CD4-positive, alpha-beta T cell (primary cell): Measurements from ENCODE around the gene CHCHD1. TPM values are rescaled to one million over a fixed set of nuclear protein-coding genes. Genes with fewer than 3 reads are reported as not detected.

Experiments used
- ATAC-seq: fragments of 200-7000 bp; cut with Tn5 transposase; one replicate; pipeline ENCODE4 v1.10.0; 2022; ENCODE audit warnings: mild to moderate bottlenecking; ENCODE audit not compliant: poor library complexity
- CTCF ChIA-PET: fragments of 350-600 bp; sonication (Branson Sonifier 250); formaldehyde crosslinking; loops from one replicate; lab custom pipeline; 2021; ENCODE audit warnings: antibody characterized with exemption, inconsistent platforms; lab: Charles Lee
- POLR2A ChIA-PET: fragments of 350-600 bp; sonication (Branson Sonifier 250); formaldehyde crosslinking; loops from one replicate; lab custom pipeline; 2021; ENCODE audit warnings: antibody characterized with exemption, inconsistent platforms; lab: Charles Lee
- DNase-seq, 14 experiments: peaks; one replicate each; pipeline ENCODE4 v3.0.0-alpha.2; 2013 to 2020; ENCODE audit warnings: mixed read lengths in 2 of 14
- H3K27ac ChIP-seq, 2 donors: one replicate each; pipeline versions ENCODE4 v1.5.1 to v1.7.0; 2013; ENCODE audit warnings: low read length in 2 of 2, low read depth in 1 of 2, mild to moderate bottlenecking in 1 of 2
- H3K27me3 ChIP-seq, 2 experiments: 1 replicate in 1 of 2; 2 replicates in 1 of 2; pipeline versions ENCODE4 v1.6.1 to v1.7.0; 2013; ENCODE audit warnings: low read length in 2 of 2, control low read depth in 1 of 2, mild to moderate bottlenecking in 1 of 2, moderate library complexity in 1 of 2; ENCODE audit not compliant: insufficient read depth in 2 of 2, control insufficient read depth in 1 of 2
- H3K36me3 ChIP-seq: one replicate; pipeline ENCODE4 v1.6.1; 2013; ENCODE audit warnings: low read length, control low read depth; ENCODE audit not compliant: insufficient read depth
- H3K4me1 ChIP-seq: one replicate; pipeline ENCODE4 v1.6.1; 2013; ENCODE audit warnings: low read length, control low read depth; ENCODE audit not compliant: insufficient read depth
- H3K4me3 ChIP-seq: one replicate; pipeline ENCODE4 v1.5.1; 2013; ENCODE audit warnings: mild to moderate bottlenecking, low read length, moderate library complexity
- H3K9me3 ChIP-seq, 2 experiments: 1 replicate in 1 of 2; 2 replicates in 1 of 2; pipeline versions ENCODE4 v1.6.1 to v1.7.0; 2013; ENCODE audit warnings: low read length in 2 of 2, mild to moderate bottlenecking in 2 of 2, control low read depth in 1 of 2, moderate library complexity in 1 of 2; ENCODE audit not compliant: control insufficient read depth in 1 of 2, insufficient read depth in 1 of 2
- H3K27ac Mint-ChIP-seq: one replicate; pipeline ENCODE4 v1.8.0; 2020; ENCODE audit warnings: mixed read lengths
- H3K27me3 Mint-ChIP-seq: one replicate; pipeline ENCODE4 v1.8.0; 2021; ENCODE audit warnings: mixed read lengths
- H3K36me3 Mint-ChIP-seq: one replicate; pipeline ENCODE4 v1.8.0; 2021; ENCODE audit warnings: low read depth, mixed read lengths
- H3K4me1 Mint-ChIP-seq: one replicate; pipeline ENCODE4 v1.8.0; 2021; ENCODE audit warnings: low read depth, mixed read lengths
- H3K4me3 Mint-ChIP-seq: one replicate; pipeline ENCODE4 v1.8.0; 2020; ENCODE audit warnings: mild to moderate bottlenecking, mixed read lengths
- H3K9me3 Mint-ChIP-seq: one replicate; pipeline ENCODE4 v1.8.0; 2020; ENCODE audit warnings: mixed read lengths
- CTCF ChIP-seq: fragments of 200-600 bp; IDR thresholded peaks from one replicate; pipeline ENCODE4 v1.8.0; 2022; ENCODE audit warnings: antibody characterized with exemption, mild to moderate bottlenecking
- intact Hi-C, 2 experiments: fragments of 100-400 bp; cut with DNase I in 1 of 2; cut with micrococcal nuclease in 1 of 2; formaldehyde crosslinking; loops; one replicate each; pipeline versions ENCODE4 v1.15.1 to v1.9.0; 2023 to 2025; cut with DNase I, micrococcal nuclease
- total RNA-seq, 174 experiments: library from RNA in 2 of 174; stranded (reverse) in 2 of 174; gene quantifications; one replicate each; pipeline ENCODE4 v1.2.3 and lab custom pipeline; 2021 to 2026

CHCHD1 gene
- total RNA-seq, 2 experiments from 2014 or later, result 6.3 to 6.8 TPM

- no peak overlapping the region for H3K4me3 ChIP-seq
- no peaks in the 10 kb centered on the region for H3K9me3 ChIP-seq
- H3K4me1 Mint-ChIP-seq, result peaks cover 53% of the 10 kb centered on the region
- DNase-seq (no peak), ATAC-seq (no peak)
- H3K27ac ChIP-seq, result no peak overlapping the region
- H3K4me3 Mint-ChIP-seq, result peak overlapping the region; percentile 5
- no peak for TF ChIP-seq CTCF
- H3K4me1 ChIP-seq, result peaks cover 50% of the 10 kb centered on the region
- ChIA-PET POLR2A (interaction anchor here (8.2 kb wide), 1 partner anchor 22 kb away, joined by 88 read pairs; the partner anchor contains the start of genes CHCHD1 and ZSWIM8), CTCF (no interaction called here)
- intact Hi-C loops, result no loop called here
- H3K36me3 ChIP-seq, result peaks cover 86% of the 10 kb centered on the region
- peaks cover 86% of the 10 kb centered on the region for H3K36me3 Mint-ChIP-seq
- H3K9me3 Mint-ChIP-seq, result no peaks in the 10 kb centered on the region
- H3K27me3 ChIP-seq, result no peaks in the 10 kb centered on the region
- H3K27ac Mint-ChIP-seq, result peak overlapping the region; percentile 18
- H3K27me3 Mint-ChIP-seq, result no peaks in the 10 kb centered on the region
Measured at GRCh38 chr10:73806176-73806950, 24.5 kb downstream of the CHCHD1 start.

GRCh38 chr10:73807471-73807870 is 25.6 kb downstream of the CHCHD1 start:
- H3K27me3 Mint-ChIP-seq, result no peaks in the 10 kb centered on the region
- H3K27ac Mint-ChIP-seq, result peak overlapping the region; percentile 18
- intact Hi-C loops, result no loop called here
- no peaks in the 10 kb centered on the region for H3K9me3 Mint-ChIP-seq
- Histone ChIP-seq H3K9me3 (peaks cover 0 to 4% of the 10 kb centered on the region in 2 experiments), H3K36me3 (peaks cover 76% of the 10 kb centered on the region), H3K27me3 (no peaks in the 10 kb centered on the region), H3K4me3 (no peak overlapping the region), H3K27ac (no peak overlapping the region), H3K4me1 (peaks cover 54% of the 10 kb centered on the region)
- peak overlapping the region; percentile 46 for H3K4me3 Mint-ChIP-seq
- peaks cover 53% of the 10 kb centered on the region for H3K4me1 Mint-ChIP-seq
- CTCF ChIA-PET, result no interaction called here
- TF ChIP-seq CTCF, result no peak
- POLR2A ChIA-PET, result interaction anchor here (3.8 to 8.2 kb wide), 2 partner anchors 24 to 35 kb away, joined by 32 to 88 read pairs; partner anchors contain the start of genes CHCHD1 and ZSWIM8
- ATAC-seq (no peak), DNase-seq (no peak)
- peaks cover 77% of the 10 kb centered on the region for H3K36me3 Mint-ChIP-seq

GRCh38 chr10:73808021-73808815 is 26.4 kb downstream of the CHCHD1 start:
- H3K4me1 Mint-ChIP-seq, result peaks cover 53% of the 10 kb centered on the region
- Histone ChIP-seq H3K9me3 (peaks cover 0 to 7% of the 10 kb centered on the region in 2 experiments), H3K36me3 (peaks cover 76% of the 10 kb centered on the region), H3K4me3 (no peak overlapping the region), H3K27ac (no peak overlapping the region), H3K4me1 (peaks cover 57% of the 10 kb centered on the region), H3K27me3 (no peaks in the 10 kb centered on the region)
- H3K4me3 Mint-ChIP-seq, result peak overlapping the region; percentile 97
- DNase-seq, result no peak
- H3K27me3 Mint-ChIP-seq, result no peaks in the 10 kb centered on the region
- TF ChIP-seq CTCF, result no peak
- H3K36me3 Mint-ChIP-seq, result peaks cover 77% of the 10 kb centered on the region
- ChIA-PET POLR2A (interaction anchor here (1.4 to 8.2 kb wide), 5 partner anchors 9 to 64 kb away, joined by 4 to 88 read pairs (median 20); partner anchors contain the start of genes CHCHD1, SEC24C and ZSWIM8), CTCF (interaction anchor here (1.0 kb wide), 1 partner anchor 39 kb away, joined by 3 read pairs; no protein-coding TSS in a partner anchor)
- H3K27ac Mint-ChIP-seq, result peak overlapping the region; percentile 99
- no peaks in the 10 kb centered on the region for H3K9me3 Mint-ChIP-seq
- intact Hi-C loops, result no loop called here
- no peak for ATAC-seq
